Gastrocnemius medialis (tissue), 4 donors: ENCODE data around the gene LRMDA. TPM values are rescaled to one million over a fixed set of nuclear protein-coding genes. Genes with fewer than 3 reads are reported as not detected.

ENCODE experiments used
- ATAC-seq, 2 donors: fragments of 150-250 bp; one replicate each; pipeline ENCODE4 v1.9.1; 2016
- DNase-seq, 2 donors: peaks; one replicate each; pipeline ENCODE4 v3.0.0-alpha.2; 2019
- H3K27ac ChIP-seq, 4 donors: fragments of 200-600 bp; sonication (generic); 1 replicate in 1 of 4; 2 replicates in 3 of 4; pipeline ENCODE4 v1.5.1; 2016 to 2018; ENCODE audit warnings: mild to moderate bottlenecking in 2 of 4, moderate library complexity in 1 of 4
- H3K27me3 ChIP-seq, 3 donors: fragments of 200-600 bp; sonication (generic) in 2 of 3; 1 replicate in 1 of 3; 2 replicates in 2 of 3; pipeline versions ENCODE4 v1.5.1 to v1.6.0; 2016 to 2019; ENCODE audit warnings: mild to moderate bottlenecking in 1 of 3, moderate library complexity in 1 of 3
- H3K36me3 ChIP-seq, 2 donors: fragments of 200-600 bp; sonication (generic) in 1 of 2; one replicate each; pipeline ENCODE4 v1.5.1; 2017 to 2018
- H3K4me1 ChIP-seq, 2 donors: fragments of 200-600 bp; sonication (generic) in 1 of 2; one replicate each; pipeline ENCODE4 v1.5.1; 2016 to 2017; ENCODE audit warnings: mild to moderate bottlenecking in 2 of 2
- H3K4me3 ChIP-seq, 4 donors: fragments of 200-600 bp; sonication (generic) in 3 of 4; 1 replicate in 1 of 4; 2 replicates in 3 of 4; pipeline ENCODE4 v1.5.1; 2016 to 2019; ENCODE audit warnings: mild to moderate bottlenecking in 2 of 4
- H3K9me3 ChIP-seq, 3 donors: fragments of 200-600 bp; sonication (generic) in 2 of 3; 1 replicate in 1 of 3; 2 replicates in 2 of 3; pipeline ENCODE4 v1.5.1; 2016 to 2019
- POLR2A ChIP-seq, 2 donors: fragments of 450-650 bp; IDR thresholded peaks; one replicate each; pipeline ENCODE4 v1.6.1; 2017; ENCODE audit warnings: antibody characterized with exemption in 2 of 2, mild to moderate bottlenecking in 2 of 2, moderate library complexity in 2 of 2
- in situ Hi-C, 4 donors: fragments of 200-750 bp; cut with MboI; loops; one replicate each; pipeline versions ENCODE4 v1.15.0 to v1.8.0; 2017; ENCODE audit warnings: low sequenced_read_pairs in 4 of 4
- intact Hi-C: fragments of 100-400 bp; cut with DNase I; formaldehyde crosslinking; loops from one replicate; pipeline ENCODE4 v1.15.1; 2023; ENCODE audit warnings: low total_unique reads
- total RNA-seq, 4 donors: library from RNA; depleted of rRNA; stranded (reverse); fragments of >200 nt; gene quantifications; one replicate each; pipeline versions ENCODE4 v1.1.0 to v1.2.3, GENCODE V29; 2016
- TF ChIP-seq, protein P1 (sequence below), 5 experiments: fragments of 450-650 bp in 3 of 5; fragments of 200-600 bp in 2 of 5; sonication (generic) in 2 of 5; IDR thresholded peaks in 4 of 5; conservative IDR thresholded peaks in 1 of 5; 1 replicate in 4 of 5; 2 replicates in 1 of 5; pipeline ENCODE4 v1.5.1; 2016 to 2019; ENCODE audit warnings: antibody characterized with exemption in 5 of 5, mild to moderate bottlenecking in 3 of 5, moderate library complexity in 3 of 5

Gene LRMDA
- total RNA-seq, 4 donors from 2014 or later = 0.80 to 4.5 (median 1.4) TPM

DNA sequence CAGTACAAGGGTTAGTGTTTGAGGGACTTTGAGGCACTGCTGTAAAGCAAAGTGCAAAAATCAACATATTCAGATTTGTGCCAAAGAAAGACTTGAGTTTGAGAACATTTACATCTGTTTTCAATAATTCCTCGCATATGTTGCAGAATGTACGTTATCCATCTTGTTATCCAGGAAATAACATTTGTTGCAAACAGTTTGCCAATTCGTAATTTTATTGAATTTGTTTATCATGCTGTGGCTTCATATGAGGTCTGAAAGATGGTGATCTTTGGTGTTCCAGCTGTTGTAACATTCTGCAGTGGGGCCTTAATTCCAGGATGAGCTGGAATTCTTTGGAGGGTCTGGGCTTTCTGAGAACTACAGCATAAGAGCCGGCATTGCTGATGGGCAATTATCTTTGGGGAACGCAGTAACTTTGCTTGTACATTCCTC lies 396.2 kb downstream of the LRMDA start:
- TF ChIP-seq POLR2A (IDR thresholded peaks at IDR 0.05) = no peak
- TF ChIP-seq, protein P1, sequence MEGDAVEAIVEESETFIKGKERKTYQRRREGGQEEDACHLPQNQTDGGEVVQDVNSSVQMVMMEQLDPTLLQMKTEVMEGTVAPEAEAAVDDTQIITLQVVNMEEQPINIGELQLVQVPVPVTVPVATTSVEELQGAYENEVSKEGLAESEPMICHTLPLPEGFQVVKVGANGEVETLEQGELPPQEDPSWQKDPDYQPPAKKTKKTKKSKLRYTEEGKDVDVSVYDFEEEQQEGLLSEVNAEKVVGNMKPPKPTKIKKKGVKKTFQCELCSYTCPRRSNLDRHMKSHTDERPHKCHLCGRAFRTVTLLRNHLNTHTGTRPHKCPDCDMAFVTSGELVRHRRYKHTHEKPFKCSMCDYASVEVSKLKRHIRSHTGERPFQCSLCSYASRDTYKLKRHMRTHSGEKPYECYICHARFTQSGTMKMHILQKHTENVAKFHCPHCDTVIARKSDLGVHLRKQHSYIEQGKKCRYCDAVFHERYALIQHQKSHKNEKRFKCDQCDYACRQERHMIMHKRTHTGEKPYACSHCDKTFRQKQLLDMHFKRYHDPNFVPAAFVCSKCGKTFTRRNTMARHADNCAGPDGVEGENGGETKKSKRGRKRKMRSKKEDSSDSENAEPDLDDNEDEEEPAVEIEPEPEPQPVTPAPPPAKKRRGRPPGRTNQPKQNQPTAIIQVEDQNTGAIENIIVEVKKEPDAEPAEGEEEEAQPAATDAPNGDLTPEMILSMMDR (IDR thresholded peaks at IDR 0.05 in 4 of 5, conservative IDR thresholded peaks at IDR 0.05 in 1 of 5) = no peak
- no peak for DNase-seq
- no peak for ATAC-seq
- H3K27me3 ChIP-seq = no peaks in the 10 kb centered on the region
- intact Hi-C loops = no loop called here
- H3K4me3 ChIP-seq = no peak overlapping the region
- no peaks in the 10 kb centered on the region for H3K36me3 ChIP-seq
- no peaks in the 10 kb centered on the region for H3K9me3 ChIP-seq
- H3K27ac ChIP-seq = no peak overlapping the region
- in situ Hi-C loops = no loop called here
- H3K4me1 ChIP-seq = no peaks in the 10 kb centered on the region

DNA sequence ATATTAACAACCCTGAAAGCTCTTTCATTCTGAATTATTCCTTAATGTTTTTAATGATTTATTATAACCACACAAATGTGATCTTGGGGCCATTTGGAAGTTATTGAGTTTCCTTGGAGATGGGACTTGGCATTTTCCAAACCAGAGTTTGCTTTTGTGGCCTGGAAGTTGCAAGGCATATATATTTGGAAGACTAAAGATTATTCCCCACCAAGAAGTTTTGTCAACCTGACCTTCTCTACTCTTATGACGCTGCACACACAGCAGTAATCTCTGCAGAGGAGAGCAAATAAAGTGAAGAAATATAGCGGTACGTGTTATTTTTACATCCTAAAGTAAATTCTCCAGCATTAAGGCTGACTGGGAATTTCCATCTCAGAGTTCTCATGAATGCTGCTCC lies 397.0 kb downstream of the LRMDA start:
- no peaks in the 10 kb centered on the region for H3K27me3 ChIP-seq
- no peaks in the 10 kb centered on the region for H3K9me3 ChIP-seq
- TF ChIP-seq, protein P1 (IDR thresholded peaks at IDR 0.05 in 4 of 5, conservative IDR thresholded peaks at IDR 0.05 in 1 of 5) = no peak
- TF ChIP-seq POLR2A (IDR thresholded peaks at IDR 0.05) = no peak
- no peak overlapping the region for H3K4me3 ChIP-seq
- no peak overlapping the region for H3K27ac ChIP-seq
- H3K4me1 ChIP-seq = no peaks in the 10 kb centered on the region
- DNase-seq (no peak), ATAC-seq (no peak)
- in situ Hi-C loops (no loop called here), intact Hi-C loops (no loop called here)
- no peaks in the 10 kb centered on the region for H3K36me3 ChIP-seq

DNA sequence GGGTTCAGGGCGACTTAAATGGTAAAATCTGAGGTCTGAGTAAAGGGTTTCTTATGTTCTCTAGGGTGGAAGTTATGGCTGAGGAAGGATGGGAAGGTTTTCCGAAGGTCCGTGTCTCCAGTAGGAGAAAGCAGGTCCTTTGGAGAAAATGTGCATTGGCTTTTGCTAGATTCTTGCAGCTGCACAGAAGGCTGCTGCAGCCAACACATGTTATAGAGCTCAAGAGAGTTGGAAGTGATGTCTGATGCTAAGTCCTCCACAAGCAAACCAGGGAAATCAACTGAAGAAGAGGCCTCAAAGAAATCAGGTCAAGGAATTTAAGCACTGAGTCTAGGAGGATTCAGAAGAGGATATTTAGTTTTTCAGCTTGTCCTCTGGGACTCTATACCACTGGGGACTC lies 404.6 kb downstream of the LRMDA start:
- Histone ChIP-seq H3K36me3 (no peaks in the 10 kb centered on the region), H3K9me3 (no peaks in the 10 kb centered on the region), H3K27ac (no peak overlapping the region), H3K4me1 (no peaks in the 10 kb centered on the region), H3K27me3 (no peaks in the 10 kb centered on the region), H3K4me3 (no peak overlapping the region)
- intact Hi-C loops = no loop called here
- TF ChIP-seq, protein P1 (IDR thresholded peaks at IDR 0.05 in 4 of 5, conservative IDR thresholded peaks at IDR 0.05 in 1 of 5) = no peak
- TF ChIP-seq POLR2A (IDR thresholded peaks at IDR 0.05) = no peak
- in situ Hi-C loops = no loop called here
- ATAC-seq = no peak
- DNase-seq = no peak

DNA sequence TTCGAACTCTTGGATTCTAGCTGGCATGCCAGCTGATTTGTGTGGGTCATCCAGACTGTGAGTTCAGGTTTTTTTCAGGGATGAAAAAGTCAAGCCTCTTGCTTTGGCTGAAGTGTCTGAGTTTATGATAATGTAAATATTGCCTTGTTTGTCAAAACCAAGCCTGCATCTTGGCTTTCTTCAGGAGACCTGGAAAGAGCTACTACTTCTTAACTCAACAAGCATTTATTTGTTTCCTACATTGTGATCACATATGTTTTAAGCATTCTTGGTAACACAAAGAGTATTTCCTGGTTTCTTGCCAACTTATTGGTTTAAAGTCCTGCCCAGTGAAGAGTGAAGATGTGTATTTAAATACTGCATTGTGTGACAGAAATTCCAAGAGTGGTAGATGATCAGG lies 407.1 kb downstream of the LRMDA start:
- Histone ChIP-seq H3K9me3 (no peaks in the 10 kb centered on the region), H3K36me3 (no peaks in the 10 kb centered on the region), H3K4me1 (no peaks in the 10 kb centered on the region), H3K27ac (no peak overlapping the region), H3K4me3 (no peak overlapping the region), H3K27me3 (no peaks in the 10 kb centered on the region)
- TF ChIP-seq, protein P1 (IDR thresholded peaks at IDR 0.05 in 4 of 5, conservative IDR thresholded peaks at IDR 0.05 in 1 of 5) = no peak
- no peak for TF ChIP-seq POLR2A (IDR thresholded peaks at IDR 0.05)
- DNase-seq = no peak
- in situ Hi-C loops = no loop called here
- ATAC-seq = no peak
- intact Hi-C loops = no loop called here

DNA sequence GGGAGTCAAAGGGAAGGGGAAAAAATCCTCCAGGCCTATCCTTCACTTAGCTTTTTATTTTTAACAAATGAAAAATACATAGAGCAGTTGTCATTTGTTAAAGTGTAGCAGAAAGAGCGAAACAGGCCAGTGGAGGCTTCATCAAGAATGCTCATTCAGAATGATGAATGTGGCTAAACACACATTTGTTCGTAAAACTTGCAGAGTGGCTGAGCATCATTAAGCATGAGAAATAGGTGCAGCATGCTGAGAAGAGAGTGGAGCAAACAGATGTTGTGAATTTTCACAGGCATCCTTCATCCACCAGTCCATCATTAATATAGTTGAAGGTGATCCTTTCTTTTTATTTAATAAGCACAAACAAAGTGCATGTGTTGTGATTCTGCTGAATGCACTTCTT lies 407.6 kb downstream of the LRMDA start:
- H3K27ac ChIP-seq = no peak overlapping the region
- H3K9me3 ChIP-seq = no peaks in the 10 kb centered on the region
- no peak overlapping the region for H3K4me3 ChIP-seq
- no peak for DNase-seq
- no peaks in the 10 kb centered on the region for H3K36me3 ChIP-seq
- H3K4me1 ChIP-seq = no peaks in the 10 kb centered on the region
- no peak for ATAC-seq
- intact Hi-C loops = no loop called here
- in situ Hi-C loops = no loop called here
- no peak for TF ChIP-seq POLR2A (IDR thresholded peaks at IDR 0.05)
- TF ChIP-seq, protein P1 (IDR thresholded peaks at IDR 0.05 in 4 of 5, conservative IDR thresholded peaks at IDR 0.05 in 1 of 5) = no peak
- no peaks in the 10 kb centered on the region for H3K27me3 ChIP-seq
